G401 (cell line): ENCODE results near the gene RAP1GAP2. TPM values are rescaled to one million over a fixed set of nuclear protein-coding genes. Genes with fewer than 3 reads are reported as not detected.
"Not testable (repeated sequence)": the region's sequence is repeated elsewhere in the genome, so short reads cannot be mapped to it uniquely, and the experiment has no call there.

ENCODE experiments used
- DNase-seq: peaks from one replicate; pipeline ENCODE4 v3.0.0-alpha.2; 2015; ENCODE audit warnings: low spot score
- in situ Hi-C: cut with HindIII; loops from 2 replicates; pipeline ENCODE4 v1.10.0; 2016; ENCODE audit warnings: low sequenced_read_pairs, mixed read lengths
- total RNA-seq: library from RNA; depleted of rRNA; stranded (reverse); fragments of >200 nt; shearing (Covaris generic); gene quantifications from 2 replicates; pipeline ENCODE4 v1.2.3, GENCODE V29; 2014

RAP1GAP2 gene
- total RNA-seq, 1 experiment from 2014 or later = 1.9 TPM

DNA sequence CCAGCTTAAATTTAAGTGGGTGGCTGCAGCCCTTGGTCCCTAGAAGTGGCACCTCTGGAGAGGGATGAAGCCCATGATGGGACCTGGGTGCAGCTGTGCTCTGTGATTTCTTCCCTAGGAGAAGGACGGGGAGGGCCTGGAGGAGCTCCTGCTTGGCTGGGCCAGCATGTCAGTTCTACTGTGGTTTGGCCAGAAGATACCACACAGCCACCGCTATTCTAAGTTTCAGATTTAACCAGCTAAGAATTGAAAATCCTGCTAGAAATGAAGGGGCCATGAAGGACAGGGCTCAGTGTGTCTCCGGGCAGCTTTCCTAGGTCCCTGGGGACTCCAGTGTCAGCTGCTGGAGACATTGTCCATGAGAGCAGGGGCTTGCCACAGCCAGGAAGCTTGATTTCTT lies 9.7 kb downstream of the RAP1GAP2 start:
- in situ Hi-C loops = no loop called here
- no peak for DNase-seq

DNA sequence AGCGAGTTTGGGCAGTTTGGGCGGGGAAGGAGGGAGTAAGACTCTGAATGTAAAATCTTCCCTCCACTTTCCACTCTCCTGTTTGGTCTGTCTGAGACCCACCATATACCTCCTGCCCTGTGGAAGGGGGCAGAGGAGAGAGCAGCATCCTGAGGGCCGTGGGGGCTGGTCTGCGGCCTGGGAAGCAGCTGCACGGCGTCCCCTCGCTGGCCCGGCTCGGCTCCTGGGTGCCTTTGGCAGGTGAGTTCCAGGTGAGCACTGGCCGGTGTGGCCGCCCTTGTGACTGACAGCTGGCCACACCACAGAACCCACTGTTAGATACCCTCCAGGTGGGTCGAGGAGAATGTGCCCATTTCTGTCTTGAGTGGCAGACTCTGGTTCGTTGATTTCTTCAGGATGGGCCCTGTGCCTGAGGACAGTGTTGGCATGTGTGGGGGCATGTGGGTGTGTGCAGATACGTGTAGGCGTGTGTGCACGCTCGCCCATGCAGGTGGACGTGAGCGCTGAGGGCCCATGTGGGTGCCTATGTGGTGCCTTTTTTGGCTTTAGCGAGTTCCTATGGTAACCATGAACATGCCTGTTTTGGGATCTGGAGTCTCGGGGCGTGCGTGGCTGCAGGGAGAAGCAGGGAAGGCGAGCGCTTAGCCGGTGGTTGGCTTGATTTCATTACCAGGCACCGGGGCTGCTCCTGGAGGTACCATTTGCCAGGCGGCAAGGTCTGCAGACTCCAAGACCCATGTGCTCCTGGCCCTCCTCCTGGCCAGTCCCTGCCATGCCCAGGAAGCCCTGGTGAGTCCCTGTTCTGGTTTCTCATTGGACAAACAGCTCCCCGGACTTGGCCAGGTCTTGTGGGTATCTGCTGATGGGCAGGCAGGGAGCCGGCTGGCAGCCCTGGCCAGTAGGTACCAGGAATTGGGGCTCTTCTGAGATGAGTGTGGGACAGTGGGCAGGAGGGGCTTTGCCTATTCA lies 12.4 kb downstream of the RAP1GAP2 start:
- in situ Hi-C loops = no loop called here
- DNase-seq = peak; percentile 96

DNA sequence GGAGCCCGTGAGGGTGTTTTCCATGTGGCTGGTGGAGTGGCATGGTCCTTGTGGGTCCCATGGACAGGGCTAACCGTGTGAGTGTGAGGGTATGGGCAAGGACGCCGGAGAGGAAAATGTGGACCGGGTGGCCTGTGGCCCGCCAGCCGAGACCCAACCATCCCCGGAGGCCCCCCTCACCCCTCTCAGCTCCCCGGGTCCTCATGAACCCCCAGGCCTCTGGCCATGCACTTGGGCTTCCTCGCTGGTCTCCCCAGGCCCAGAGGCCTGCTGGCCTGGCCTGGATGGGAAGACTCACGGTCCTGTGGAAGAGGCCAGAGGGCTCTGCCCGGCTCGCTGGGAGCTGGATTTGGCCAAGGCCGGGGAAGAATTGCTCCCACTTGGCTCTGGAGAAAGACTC lies 13.1 kb downstream of the RAP1GAP2 start:
- DNase-seq = no peak
- in situ Hi-C loops = no loop called here

DNA sequence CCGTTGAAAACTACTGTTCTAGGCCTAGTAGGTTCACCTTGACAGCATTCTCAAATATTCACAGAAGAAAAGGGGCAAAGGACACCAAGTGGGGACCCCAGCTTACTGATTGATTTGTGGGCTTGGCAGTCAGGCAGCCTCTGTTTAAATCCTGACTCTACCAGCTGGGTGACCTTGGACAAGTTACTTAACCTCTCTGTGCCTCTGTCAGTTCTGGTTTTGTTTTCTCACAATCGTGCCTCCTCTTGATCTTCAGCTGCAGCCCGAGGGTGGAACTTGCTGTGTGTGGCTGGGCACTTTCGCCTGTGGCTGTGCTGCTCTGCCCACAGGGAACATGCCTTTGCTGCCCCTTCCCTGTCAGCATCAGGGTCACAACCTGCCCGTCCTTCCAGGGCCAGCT lies 17.8 kb downstream of the RAP1GAP2 start:
- DNase-seq = no peak
- in situ Hi-C loops = no loop called here

DNA sequence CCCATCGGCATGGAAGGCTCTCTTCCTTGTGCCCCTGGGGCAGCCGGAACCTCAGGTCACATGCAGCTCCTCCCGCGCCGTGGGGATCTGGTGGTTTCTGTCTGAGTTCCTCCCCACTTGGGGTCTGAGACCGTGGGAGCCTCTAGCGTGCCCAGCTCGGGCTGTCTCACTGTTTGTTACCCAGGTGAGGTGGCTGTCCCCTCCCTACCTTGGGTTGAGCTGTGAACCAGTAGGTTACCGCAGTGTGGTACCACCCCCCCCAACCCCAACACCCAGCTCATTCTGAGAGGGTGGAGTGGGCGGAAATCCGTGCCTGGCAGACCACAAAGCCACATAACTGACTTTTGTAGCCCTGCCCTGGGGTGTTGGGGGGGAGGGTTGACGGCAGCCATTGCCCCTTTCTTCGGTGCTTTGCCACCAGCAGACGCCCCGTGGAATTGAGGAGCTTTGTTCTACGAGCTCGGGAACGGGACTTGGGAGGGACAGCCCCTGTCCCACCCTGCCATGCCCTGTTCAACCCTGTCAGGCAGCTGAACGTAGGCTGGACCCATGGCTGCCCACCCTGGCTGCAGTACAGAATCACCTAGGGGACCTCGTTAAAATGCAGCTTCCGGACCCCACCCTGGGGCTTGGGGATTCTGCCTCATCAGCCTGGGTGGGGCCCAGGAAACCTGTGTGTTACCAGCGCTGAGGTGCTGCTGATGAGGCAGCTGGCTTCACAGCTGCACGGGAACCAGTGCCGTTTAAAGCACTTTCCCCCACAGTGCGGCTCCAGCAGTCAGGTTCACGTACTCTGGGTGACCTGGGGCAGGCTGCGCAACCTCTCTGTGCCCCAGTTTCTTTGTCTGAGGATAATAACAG lies 18.5 kb downstream of the RAP1GAP2 start:
- DNase-seq = no peak
- in situ Hi-C loops = no loop called here

DNA sequence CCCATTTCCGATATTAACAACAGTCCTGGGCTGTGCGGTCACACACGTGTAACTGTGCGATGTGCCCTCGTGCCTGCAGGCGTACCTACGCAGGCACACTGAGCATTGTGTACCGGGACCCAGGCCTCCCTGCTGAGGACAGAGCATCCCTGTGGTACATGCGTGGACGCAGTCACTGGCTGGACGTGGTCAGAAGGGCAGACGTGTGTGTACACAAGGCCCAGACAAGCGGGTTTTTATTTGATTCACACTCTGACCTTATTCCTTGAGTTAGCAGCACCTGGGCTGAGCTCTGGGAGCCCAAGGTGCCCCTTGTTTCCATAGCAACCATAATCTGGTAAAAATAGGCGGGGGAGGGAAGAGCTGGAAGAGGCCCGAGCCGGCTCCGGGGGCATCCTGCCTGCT lies 19.5 kb downstream of the RAP1GAP2 start:
- in situ Hi-C loops = no loop called here
- peak; percentile 77 for DNase-seq

DNA sequence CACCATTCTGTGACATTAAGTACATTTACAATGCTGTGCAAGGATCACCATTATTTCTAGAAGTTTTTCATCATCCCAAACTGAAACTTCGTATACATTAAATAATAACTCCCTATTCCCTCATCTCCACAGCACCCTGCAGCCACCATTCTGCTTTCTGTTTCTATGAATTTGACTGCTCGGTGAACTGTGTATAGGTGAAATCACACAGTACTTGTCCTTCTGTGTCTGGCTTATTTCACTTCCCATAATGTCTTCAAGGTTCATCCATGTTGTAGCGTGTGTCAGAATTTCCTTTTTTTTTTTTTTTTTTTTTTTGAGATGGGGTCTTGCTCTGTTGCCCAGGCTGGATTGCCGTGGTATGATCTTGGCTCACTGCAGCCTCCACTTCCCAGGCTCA lies 20.4 kb downstream of the RAP1GAP2 start:
- DNase-seq = no peak
- in situ Hi-C loops = no loop called here

DNA sequence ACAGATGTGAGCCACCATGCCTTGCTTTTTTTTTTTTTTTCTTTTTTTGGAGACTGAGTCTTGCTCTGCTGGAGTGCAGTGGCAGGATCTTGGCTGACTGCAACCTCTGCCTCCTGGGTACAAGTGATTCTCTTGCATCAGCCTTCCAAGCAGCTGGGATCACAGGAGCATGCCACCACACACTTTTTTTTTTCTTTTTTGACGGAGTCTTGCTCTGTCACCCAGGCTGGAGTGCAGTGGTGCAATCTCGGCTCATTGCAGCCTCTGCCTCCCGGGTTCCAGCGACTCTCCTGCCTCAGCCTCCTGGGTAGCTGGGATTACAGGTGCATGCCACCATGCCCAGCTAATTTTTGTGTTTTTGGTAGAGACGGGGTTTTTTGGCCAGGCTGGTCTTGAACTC lies 23.1 kb downstream of the RAP1GAP2 start:
- DNase-seq, in situ Hi-C loops: not testable (repeated sequence)

DNA sequence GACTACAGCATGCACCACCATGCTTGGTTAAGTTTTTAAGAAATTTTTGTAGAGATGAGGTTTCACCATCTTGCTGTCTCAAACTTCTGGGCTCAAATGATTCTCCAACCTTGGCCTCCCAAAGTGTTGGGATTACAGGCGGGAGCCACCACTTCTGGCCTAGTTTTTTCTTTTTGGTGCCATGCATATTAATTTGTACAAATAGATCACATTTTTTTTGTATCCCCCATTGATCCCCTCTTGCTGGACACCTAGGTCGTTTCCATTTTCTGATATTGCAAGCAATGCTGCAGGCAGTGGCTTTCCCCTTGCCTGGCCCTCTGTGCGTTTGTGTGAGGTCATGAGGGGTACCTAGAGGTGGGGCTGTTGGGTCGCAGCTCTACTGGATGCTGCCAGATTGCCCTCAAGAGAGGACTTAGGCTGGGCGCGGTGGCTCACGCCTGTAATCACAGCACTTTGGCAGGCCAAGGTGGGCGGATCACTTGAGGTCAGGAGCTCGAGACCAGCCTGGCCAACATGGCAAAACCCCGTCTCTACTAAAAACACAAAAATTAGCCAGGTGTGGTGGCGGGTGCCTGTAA lies 23.8 kb downstream of the RAP1GAP2 start:
- DNase-seq = no peak
- in situ Hi-C loops = no loop called here

DNA sequence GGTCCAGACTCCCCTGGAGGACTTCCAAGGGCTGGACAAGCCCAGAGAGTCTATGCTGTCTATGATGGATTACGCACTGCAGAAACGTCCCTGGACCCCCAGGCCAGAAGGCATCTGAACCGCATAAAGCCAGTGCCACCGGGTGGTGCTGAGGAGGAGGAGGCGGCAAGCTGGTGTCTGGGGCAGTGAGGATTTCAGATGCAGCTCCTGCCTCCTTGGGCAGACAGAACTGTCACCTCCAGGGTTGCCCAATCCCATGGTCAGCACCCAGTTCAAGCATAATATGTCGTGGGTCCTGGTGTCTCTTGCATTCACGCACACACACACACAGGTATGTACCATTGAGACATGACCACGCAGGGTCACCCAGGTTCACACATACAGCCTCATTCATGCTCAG lies 25.6 kb downstream of the RAP1GAP2 start:
- in situ Hi-C loops = no loop called here
- no peak for DNase-seq

DNA sequence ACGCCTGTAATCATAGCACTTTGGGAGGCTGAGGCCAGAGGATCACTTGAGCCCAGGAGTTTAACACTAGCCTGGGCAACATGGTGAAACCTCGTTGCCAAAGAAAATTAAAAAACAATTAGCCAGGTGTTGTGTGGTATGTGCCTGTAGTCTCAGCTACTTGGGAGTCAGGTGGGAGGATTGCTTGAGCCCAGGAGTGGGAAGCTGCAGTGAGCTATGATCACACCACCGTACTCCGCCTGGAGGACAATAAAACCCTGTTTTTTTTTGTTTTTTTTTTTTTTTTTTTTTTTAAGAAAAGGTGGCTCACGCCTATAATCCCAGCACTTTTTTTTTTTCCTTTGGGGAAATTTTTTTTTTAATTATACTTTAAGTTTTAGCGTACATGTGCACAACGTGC lies 26.1 kb downstream of the RAP1GAP2 start:
- in situ Hi-C loops = no loop called here

DNA sequence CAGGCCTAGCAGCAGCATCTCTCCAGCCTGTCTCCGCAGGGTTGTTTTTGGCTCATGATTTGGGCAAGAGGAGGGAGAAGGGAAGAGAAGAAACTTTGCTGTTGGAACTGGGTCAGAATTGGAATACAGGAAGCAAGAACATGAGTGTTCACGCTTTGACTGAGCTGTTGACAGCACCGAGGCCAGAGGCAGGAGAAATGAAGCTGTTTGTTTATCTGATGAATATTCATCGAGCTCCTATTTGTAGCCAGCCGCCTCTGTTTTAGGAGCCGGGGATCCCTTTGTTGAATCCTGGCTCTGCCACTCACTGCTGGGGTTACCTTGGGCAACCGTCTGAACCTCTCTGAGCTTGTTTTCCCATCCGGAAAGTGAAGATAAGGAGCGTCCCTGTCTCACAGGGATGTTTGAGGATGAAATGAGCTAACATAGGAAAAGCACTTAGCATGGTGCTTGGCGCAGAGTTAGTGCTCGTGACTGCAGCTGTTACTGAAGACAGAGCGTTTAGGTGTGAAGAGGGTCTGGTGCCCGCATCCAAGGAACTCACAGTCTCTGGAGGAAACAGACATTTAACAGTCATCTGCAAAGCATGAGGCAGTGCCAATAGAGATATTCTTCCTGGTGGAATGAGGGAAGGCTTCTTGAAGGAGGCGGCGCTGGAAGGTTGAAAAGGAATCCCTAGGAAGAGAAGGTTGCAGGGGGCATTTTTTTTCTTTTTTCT lies 29.2 kb downstream of the RAP1GAP2 start:
- in situ Hi-C loops = no loop called here

More for the DNA sequence above, 26.1 kb downstream of the RAP1GAP2 start:
- DNase-seq = no peak

DNA sequence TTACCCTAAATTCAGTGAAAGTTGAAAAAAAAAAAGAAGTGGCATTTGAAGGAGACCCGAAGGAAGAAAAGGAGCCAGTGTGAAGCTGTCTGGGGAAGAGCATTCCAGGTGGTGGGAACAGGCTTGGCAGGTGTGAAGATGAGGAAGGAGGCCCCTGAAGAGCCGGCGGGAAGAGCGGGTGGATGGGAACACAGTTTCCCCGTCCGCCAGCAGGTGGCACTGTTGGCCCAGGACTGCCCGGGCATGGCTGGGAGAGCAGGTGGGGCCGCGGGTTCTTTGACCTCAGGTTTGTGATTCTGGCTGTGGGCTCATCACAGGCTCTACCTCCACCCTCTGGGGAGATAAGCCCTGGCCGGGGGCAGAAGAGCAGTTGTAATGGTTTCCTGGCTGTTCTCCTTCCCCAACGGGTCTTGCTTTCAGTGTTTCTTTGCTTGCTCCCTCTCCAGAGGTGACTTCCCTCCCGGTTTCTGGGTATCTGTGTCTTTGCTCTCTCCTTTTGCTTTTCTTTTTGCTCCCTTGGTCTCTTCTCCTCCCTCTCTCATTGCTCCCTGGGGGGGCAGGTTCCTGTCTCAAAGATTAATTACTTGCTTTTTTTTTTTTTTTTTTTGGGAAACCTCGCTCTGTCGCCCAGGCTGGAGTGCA lies 32.3 kb downstream of the RAP1GAP2 start:
- in situ Hi-C loops = no loop called here

More for the DNA sequence above, 29.2 kb downstream of the RAP1GAP2 start:
- DNase-seq = no peak

DNA sequence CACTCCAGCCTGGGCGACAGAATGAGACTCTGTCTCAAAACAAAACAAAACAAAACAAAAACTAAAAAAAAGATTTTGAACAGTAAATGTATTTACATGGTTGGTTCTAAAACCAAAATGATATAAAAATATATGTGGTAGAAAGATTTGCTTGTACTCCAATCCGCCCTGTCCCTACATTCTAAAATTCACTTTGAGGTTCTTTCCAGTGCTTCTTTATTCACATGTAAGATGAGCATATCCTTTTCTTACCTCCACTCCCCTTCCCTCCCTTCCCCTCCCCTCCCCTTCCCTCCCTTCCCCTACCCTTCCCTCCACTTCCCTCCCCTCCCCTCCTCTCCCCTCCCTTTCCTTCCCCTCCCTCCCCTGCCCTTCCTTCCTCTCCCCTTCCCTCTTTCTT lies 34.4 kb downstream of the RAP1GAP2 start:
- no peak for DNase-seq
- in situ Hi-C loops = no loop called here

More for the DNA sequence above, 32.3 kb downstream of the RAP1GAP2 start:
- DNase-seq = peak; percentile 78

DNA sequence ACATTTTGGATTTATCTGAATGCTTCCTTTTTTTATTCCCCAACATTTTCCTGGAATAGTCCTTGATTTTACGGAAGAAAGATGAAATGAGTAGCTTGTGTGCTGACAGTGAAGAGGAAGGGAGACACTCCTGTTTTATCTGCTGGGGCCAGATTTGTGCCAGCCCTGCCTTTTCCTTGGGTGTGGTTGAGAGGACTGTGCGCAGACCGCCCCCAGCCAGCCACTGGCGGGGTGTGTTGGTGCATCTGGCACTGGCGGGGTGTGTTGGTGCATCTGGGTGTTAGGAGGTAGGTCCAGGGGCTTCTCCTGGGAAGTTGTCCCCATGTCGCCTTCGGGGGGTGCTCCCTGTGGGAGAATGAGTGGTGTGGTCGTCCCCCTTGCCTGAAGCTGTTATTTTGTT lies 39.5 kb downstream of the RAP1GAP2 start:
- in situ Hi-C loops = no loop called here
- no peak for DNase-seq

DNA sequence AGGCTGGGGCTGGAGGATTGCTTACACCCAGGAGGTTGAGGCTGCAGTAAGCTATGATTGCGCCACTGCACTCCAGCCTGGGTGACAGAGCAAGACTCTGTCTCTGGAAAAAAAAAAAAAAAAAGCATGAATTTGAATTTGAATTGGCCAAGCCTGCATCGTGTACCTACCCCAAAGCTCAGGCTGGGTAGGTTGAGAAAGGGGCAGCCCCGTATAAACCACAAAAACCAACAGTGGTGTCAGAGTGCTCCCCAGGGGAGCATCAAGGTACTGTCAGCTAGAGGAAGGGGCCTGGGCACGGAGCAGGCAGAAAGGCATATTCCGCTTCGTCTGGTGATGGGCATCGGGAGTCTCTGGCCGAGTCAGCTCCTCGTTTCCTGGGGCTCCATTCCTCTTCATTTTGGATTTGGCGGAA lies 40.9 kb downstream of the RAP1GAP2 start:
- peak; percentile 64 for DNase-seq
- in situ Hi-C loops = no loop called here

DNA sequence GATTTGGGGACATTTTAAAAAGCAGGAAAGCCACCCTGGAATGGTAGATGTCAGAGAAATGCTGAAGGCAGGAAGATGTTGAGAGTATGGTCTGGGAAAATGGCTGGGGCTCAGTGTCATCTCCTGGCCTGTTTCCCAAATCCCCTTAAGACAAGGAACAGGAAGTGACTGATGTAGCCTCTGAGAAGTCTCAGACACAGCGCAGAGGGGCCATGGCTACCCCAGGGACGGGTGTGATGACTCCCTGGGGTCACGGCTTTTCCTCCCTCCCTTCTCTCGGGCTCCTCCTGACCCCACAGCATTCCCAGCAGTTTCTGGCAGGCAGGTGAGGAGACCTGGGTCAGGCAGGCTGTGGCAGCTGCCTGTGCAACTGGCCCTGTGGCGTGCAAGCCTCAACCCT lies 45.4 kb downstream of the RAP1GAP2 start:
- in situ Hi-C loops = no loop called here
- DNase-seq = no peak

DNA sequence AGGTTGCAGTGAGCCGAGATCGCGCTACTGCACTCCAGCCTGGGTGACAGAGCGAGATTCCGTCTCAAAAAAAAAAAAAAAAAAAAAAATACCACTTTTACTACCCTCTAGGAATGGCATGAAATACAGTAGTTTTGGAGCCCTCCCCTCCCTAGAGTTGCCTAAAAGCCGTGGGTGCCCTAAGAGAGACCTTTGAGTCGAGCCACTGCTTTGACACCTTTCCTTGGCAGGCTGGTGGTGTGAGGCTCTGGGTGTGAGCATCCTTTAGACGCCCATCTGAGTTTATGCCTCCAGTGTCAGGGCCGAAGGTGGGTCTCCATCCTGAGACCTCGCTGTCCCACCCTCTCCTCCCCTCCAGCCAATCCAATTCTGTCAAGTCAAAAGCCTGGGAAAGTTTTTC lies 46.2 kb downstream of the RAP1GAP2 start:
- in situ Hi-C loops = no loop called here
- DNase-seq = no peak

DNA sequence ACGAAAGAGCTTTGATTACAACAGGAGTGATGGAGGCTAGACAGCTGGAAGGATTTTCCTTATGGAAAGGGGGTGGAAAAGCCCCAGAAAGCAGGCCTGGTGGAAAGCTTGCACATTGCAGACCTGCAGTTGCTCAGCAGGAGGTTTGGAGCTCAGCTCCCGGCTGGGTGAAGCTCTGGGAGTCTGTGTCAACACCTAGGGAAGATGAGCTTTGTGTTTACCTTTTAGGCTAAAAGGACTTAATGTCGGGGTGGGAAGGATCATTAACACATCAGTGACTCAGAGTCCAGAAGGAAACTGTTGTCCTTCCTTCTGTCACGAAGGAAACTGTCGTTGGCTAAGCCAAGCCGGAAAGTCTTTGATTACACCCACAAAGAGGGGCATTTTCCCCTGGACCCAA lies 48.2 kb downstream of the RAP1GAP2 start:
- DNase-seq = no peak
- in situ Hi-C loops = no loop called here
